NB4 (cell line): Measurements from ENCODE around the gene TCF12.

ENCODE experiments used
- POLR2A ChIP-seq: IDR thresholded peaks from 2 replicates; pipeline ENCODE4 v1.6.1; 2011; ENCODE audit warnings: mild to moderate bottlenecking; ENCODE audit not compliant: insufficient read length; ENCODE audit errors: extremely low read depth
- TF ChIP-seq, protein P1 (sequence below): IDR thresholded peaks from one replicate; pipeline ENCODE4 v1.5.1; 2012; ENCODE audit warnings: low read depth, low read length

GRCh38 chr15:57056357-57056756 is 137.9 kb downstream of the TCF12 start:
- TF ChIP-seq, protein P1, sequence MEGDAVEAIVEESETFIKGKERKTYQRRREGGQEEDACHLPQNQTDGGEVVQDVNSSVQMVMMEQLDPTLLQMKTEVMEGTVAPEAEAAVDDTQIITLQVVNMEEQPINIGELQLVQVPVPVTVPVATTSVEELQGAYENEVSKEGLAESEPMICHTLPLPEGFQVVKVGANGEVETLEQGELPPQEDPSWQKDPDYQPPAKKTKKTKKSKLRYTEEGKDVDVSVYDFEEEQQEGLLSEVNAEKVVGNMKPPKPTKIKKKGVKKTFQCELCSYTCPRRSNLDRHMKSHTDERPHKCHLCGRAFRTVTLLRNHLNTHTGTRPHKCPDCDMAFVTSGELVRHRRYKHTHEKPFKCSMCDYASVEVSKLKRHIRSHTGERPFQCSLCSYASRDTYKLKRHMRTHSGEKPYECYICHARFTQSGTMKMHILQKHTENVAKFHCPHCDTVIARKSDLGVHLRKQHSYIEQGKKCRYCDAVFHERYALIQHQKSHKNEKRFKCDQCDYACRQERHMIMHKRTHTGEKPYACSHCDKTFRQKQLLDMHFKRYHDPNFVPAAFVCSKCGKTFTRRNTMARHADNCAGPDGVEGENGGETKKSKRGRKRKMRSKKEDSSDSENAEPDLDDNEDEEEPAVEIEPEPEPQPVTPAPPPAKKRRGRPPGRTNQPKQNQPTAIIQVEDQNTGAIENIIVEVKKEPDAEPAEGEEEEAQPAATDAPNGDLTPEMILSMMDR: no peak
- TF ChIP-seq POLR2A: no peak
